WTC11 (cell line): ENCODE results near the gene SGF29.

Experiments used
- CTCF ChIP-seq: fragments of 200-600 bp; IDR thresholded peaks from 2 replicates; pipeline ENCODE4 v1.8.0; 2022; ENCODE audit warnings: antibody characterized with exemption
- TP53 ChIP-seq: sonication (generic); formaldehyde crosslinking; IDR thresholded peaks from 2 replicates; pipeline ENCODE4 v1.8.1; 2023; ENCODE audit warnings: mild to moderate bottlenecking, missing genetic modification reagents

- TF ChIP-seq CTCF (no peak), TP53 (CRISPR knock-in tag) (no peak)
Measured at GRCh38 chr16:28548306-28548802, 5.4 kb upstream of the SGF29 start.
